Mesenchymal stem cell (in vitro differentiated cells and primary cell): Measurements from ENCODE around the gene ZNF107.

ENCODE experiments used
- DNase-seq: peaks from one replicate; pipeline ENCODE4 v3.0.0-alpha.2; 2013
- H2AFZ ChIP-seq: one replicate; pipeline ENCODE4 v1.6.1; 2013; ENCODE audit warnings: low read depth, mild to moderate bottlenecking, control low read depth, inconsistent platforms, low read length, moderate library complexity
- H2AK5ac ChIP-seq: 2 replicates; pipeline ENCODE4 v1.6.1; 2013; ENCODE audit warnings: low read length, moderate library complexity, mild to moderate bottlenecking, inconsistent platforms; ENCODE audit not compliant: severe bottlenecking
- H2BK120ac ChIP-seq: one replicate; pipeline ENCODE4 v1.6.1; 2013; ENCODE audit warnings: low read depth, mild to moderate bottlenecking, inconsistent platforms, low read length, moderate library complexity
- H2BK12ac ChIP-seq, 2 experiments: one replicate each; pipeline ENCODE4 v1.6.1; 2013; ENCODE audit warnings: inconsistent platforms in 2 of 2, low read length in 2 of 2, mild to moderate bottlenecking in 2 of 2, moderate library complexity in 2 of 2, control low read depth in 1 of 2
- H2BK15ac ChIP-seq: one replicate; pipeline ENCODE4 v1.6.1; 2013; ENCODE audit warnings: mild to moderate bottlenecking, low read depth, inconsistent platforms; ENCODE audit not compliant: poor library complexity, severe bottlenecking
- H2BK5ac ChIP-seq: 2 replicates; pipeline ENCODE4 v1.6.1; 2013; ENCODE audit warnings: low read depth, mild to moderate bottlenecking, low read length, control low read depth, inconsistent platforms; ENCODE audit not compliant: poor library complexity, severe bottlenecking
- H3K14ac ChIP-seq, 2 experiments: one replicate each; pipeline ENCODE4 v1.6.1; 2013; ENCODE audit warnings: inconsistent platforms in 2 of 2, low read length in 2 of 2, control low read depth in 1 of 2, mild to moderate bottlenecking in 1 of 2, moderate library complexity in 1 of 2
- H3K18ac ChIP-seq, 2 experiments: one replicate each; pipeline ENCODE4 v1.6.1; 2013; ENCODE audit warnings: inconsistent platforms in 2 of 2, low read length in 2 of 2, control low read depth in 1 of 2, low read depth in 1 of 2, mild to moderate bottlenecking in 1 of 2
- H3K23ac ChIP-seq, 2 experiments: one replicate each; pipeline ENCODE4 v1.6.1; 2013; ENCODE audit warnings: inconsistent platforms in 2 of 2, low read length in 2 of 2, mild to moderate bottlenecking in 2 of 2, moderate library complexity in 2 of 2, control low read depth in 1 of 2
- H3K27ac ChIP-seq: 2 replicates; pipeline ENCODE4 v1.5.1; 2013; ENCODE audit warnings: mild to moderate bottlenecking, moderate library complexity, low read length, control low read depth, inconsistent platforms; ENCODE audit not compliant: poor library complexity, severe bottlenecking
- H3K27me3 ChIP-seq, 2 experiments: 2 replicates each; pipeline versions ENCODE4 v1.6.1 to v1.7.0; 2013; ENCODE audit warnings: low read length in 2 of 2, mild to moderate bottlenecking in 2 of 2, moderate library complexity in 2 of 2, control low read depth in 1 of 2, inconsistent platforms in 1 of 2; ENCODE audit not compliant: control insufficient read depth in 1 of 2, insufficient read depth in 1 of 2
- H3K36me3 ChIP-seq, 2 experiments: 2 replicates each; pipeline versions ENCODE4 v1.6.1 to v1.7.0; 2013; ENCODE audit warnings: low read length in 2 of 2, control low read depth in 1 of 2, inconsistent platforms in 1 of 2, low read depth in 1 of 2, mild to moderate bottlenecking in 1 of 2; ENCODE audit not compliant: insufficient read depth in 2 of 2, control insufficient read depth in 1 of 2
- H3K4ac ChIP-seq, 2 experiments: one replicate each; pipeline ENCODE4 v1.6.1; 2013; ENCODE audit warnings: inconsistent platforms in 2 of 2, low read length in 2 of 2, mild to moderate bottlenecking in 2 of 2, moderate library complexity in 2 of 2, control low read depth in 1 of 2, low read depth in 1 of 2
- H3K4me1 ChIP-seq: 2 replicates; pipeline ENCODE4 v1.6.1; 2013; ENCODE audit warnings: low read depth, low read length, control low read depth; ENCODE audit not compliant: control insufficient read depth, insufficient read depth
- H3K4me2 ChIP-seq: 2 replicates; pipeline ENCODE4 v1.6.1; 2013; ENCODE audit warnings: low read length, mild to moderate bottlenecking, inconsistent platforms; ENCODE audit not compliant: poor library complexity, severe bottlenecking
- H3K4me3 ChIP-seq, 2 experiments: 2 replicates each; pipeline versions ENCODE4 v1.5.1 to v1.7.0; 2013; ENCODE audit warnings: low read length in 2 of 2, mild to moderate bottlenecking in 2 of 2, control low read depth in 1 of 2, low read depth in 1 of 2; ENCODE audit not compliant: insufficient read depth in 1 of 2
- H3K79me1 ChIP-seq: replicated peaks from 2 replicates; pipeline ENCODE4 v1.6.1; 2013; ENCODE audit warnings: mild to moderate bottlenecking, control low read depth, low read length, inconsistent platforms; ENCODE audit not compliant: poor library complexity, severe bottlenecking
- H3K9ac ChIP-seq: 2 replicates; pipeline ENCODE4 v1.7.0; 2013; ENCODE audit warnings: mild to moderate bottlenecking, low read length, moderate library complexity
- H3K9me3 ChIP-seq: 2 replicates; pipeline ENCODE4 v1.7.0; 2013; ENCODE audit warnings: mild to moderate bottlenecking, low read length; ENCODE audit not compliant: control insufficient read depth
- H4K8ac ChIP-seq: one replicate; pipeline ENCODE4 v1.6.1; 2013; ENCODE audit warnings: inconsistent platforms, mild to moderate bottlenecking, low read length, moderate library complexity
- H4K91ac ChIP-seq: one replicate; pipeline ENCODE4 v1.6.1; 2013; ENCODE audit warnings: mild to moderate bottlenecking, low read length, inconsistent platforms
- WGBS: methylation state at CpG from one replicate; pipeline ENCODE4 v1.1.7; 2013; ENCODE audit warnings: mixed read lengths; 5-methylcytosine and 5-hydroxymethylcytosine counted together

Gene ZNF107

GRCh38 chr7:64666663-64667050 lies 724 bp downstream of the ZNF107 start:
- WGBS = 28% methylated on average over 2 of the region's 2 CpGs
- Histone ChIP-seq H3K4me3 (peak overlapping the region; percentile 88 to 97), H3K9ac (peak overlapping the region; percentile 93), H3K4ac (no peak overlapping the region), H2BK120ac (no peak overlapping the region), H3K4me1 (no peaks in the 10 kb centered on the region), H3K14ac (no peak overlapping the region), H2BK5ac (no peak overlapping the region), H4K91ac (no peak overlapping the region), H3K23ac (no peak overlapping the region), H4K8ac (no peak overlapping the region), H3K27me3 (no peaks in the 10 kb centered on the region), H2AK5ac (no peak overlapping the region), H3K79me1 (peaks cover 15% of the 10 kb centered on the region), H3K18ac (peak overlapping the region; percentile 59 to 66), H3K27ac (no peak overlapping the region), H3K36me3 (peaks cover 17 to 26% of the 10 kb centered on the region in 2 experiments), H3K4me2 (peak overlapping the region; percentile 95), H2BK15ac (no peak overlapping the region), H2AFZ (no peak overlapping the region), H3K9me3 (no peaks in the 10 kb centered on the region), H2BK12ac (no peak overlapping the region)
- no peak for DNase-seq

GRCh38 chr7:64667311-64667710 lies 1.4 kb downstream of the ZNF107 start:
- H2BK15ac ChIP-seq = no peak overlapping the region

GRCh38 chr7:64672414-64672813 lies 6.5 kb downstream of the ZNF107 start:
- no peak overlapping the region for H3K4me3 ChIP-seq
- H2AK5ac ChIP-seq = no peak overlapping the region
- no peak overlapping the region for H4K8ac ChIP-seq
- no peak overlapping the region for H3K4ac ChIP-seq
- no peak overlapping the region for H2BK5ac ChIP-seq
- no peak overlapping the region for H3K23ac ChIP-seq
- DNase-seq = no peak
- H2BK12ac ChIP-seq = no peak overlapping the region
- H3K14ac ChIP-seq = no peak overlapping the region
- no peak overlapping the region for H2BK15ac ChIP-seq
- no peak overlapping the region for H2BK120ac ChIP-seq
- no peak overlapping the region for H3K4me2 ChIP-seq
- H3K9me3 ChIP-seq = peaks cover 16% of the 10 kb centered on the region
- no peak overlapping the region for H3K9ac ChIP-seq
- no peak overlapping the region for H3K18ac ChIP-seq
- H3K79me1 ChIP-seq = peaks cover 19% of the 10 kb centered on the region
- no peak overlapping the region for H4K91ac ChIP-seq
- peaks cover 23 to 31% of the 10 kb centered on the region in 2 experiments for H3K36me3 ChIP-seq
- no peaks in the 10 kb centered on the region for H3K27me3 ChIP-seq
- 97% methylated on average over 6 of the region's 8 CpGs for WGBS
- H3K27ac ChIP-seq = no peak overlapping the region
- H3K4me1 ChIP-seq = no peaks in the 10 kb centered on the region
- no peak overlapping the region for H2AFZ ChIP-seq

More at GRCh38 chr7:64667311-64667710, 1.4 kb downstream of the ZNF107 start:
- no peak overlapping the region for H4K91ac ChIP-seq
- H3K27ac ChIP-seq = no peak overlapping the region
- no peak overlapping the region for H2BK5ac ChIP-seq
- H2BK12ac ChIP-seq = no peak overlapping the region
- H3K4me3 ChIP-seq = peak overlapping the region in 1 of 2 experiments; percentile 97
- no peak overlapping the region for H3K4me2 ChIP-seq
- no peak overlapping the region for H3K14ac ChIP-seq
- peaks cover 16% of the 10 kb centered on the region for H3K79me1 ChIP-seq
- no peaks in the 10 kb centered on the region for H3K27me3 ChIP-seq
- no peak overlapping the region for H2AFZ ChIP-seq
- H3K36me3 ChIP-seq = peaks cover 18 to 26% of the 10 kb centered on the region in 2 experiments
- 98% methylated on average over 2 of the region's 2 CpGs for WGBS
- no peak overlapping the region for H3K4ac ChIP-seq
- no peak for DNase-seq
- H3K4me1 ChIP-seq = no peaks in the 10 kb centered on the region
- no peak overlapping the region for H2BK120ac ChIP-seq
- no peak overlapping the region for H2AK5ac ChIP-seq
- peak overlapping the region; percentile 93 for H3K9ac ChIP-seq
- no peaks in the 10 kb centered on the region for H3K9me3 ChIP-seq
- no peak overlapping the region for H4K8ac ChIP-seq
- H3K23ac ChIP-seq = no peak overlapping the region
- no peak overlapping the region for H3K18ac ChIP-seq

DNA sequence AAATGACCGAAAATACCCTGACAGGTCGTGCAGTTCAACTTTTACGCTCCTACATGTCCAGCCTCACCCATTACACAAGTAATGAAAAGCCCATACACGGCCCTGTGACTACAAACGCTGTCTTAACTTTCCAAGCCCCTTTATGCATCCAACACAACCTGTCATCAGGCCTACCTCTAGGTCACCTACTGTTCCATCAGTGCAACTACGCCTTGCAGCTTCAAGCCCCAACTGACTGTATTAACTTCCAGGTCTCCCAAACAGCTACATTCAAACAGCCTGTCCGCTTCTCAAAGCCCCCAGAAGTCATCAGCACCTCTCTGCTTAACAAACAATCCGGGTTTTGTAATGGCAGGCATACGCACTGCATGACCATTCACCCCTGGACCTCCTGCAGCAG lies 19.2 kb downstream of the ZNF107 start:
- H3K18ac ChIP-seq = no peak overlapping the region

More for the DNA sequence above, 19.2 kb downstream of the ZNF107 start:
- no peak for DNase-seq
- Histone ChIP-seq H3K36me3 (peaks cover 63 to 80% of the 10 kb centered on the region in 2 experiments), H3K23ac (no peak overlapping the region), H4K91ac (no peak overlapping the region), H3K4ac (no peak overlapping the region), H2BK120ac (no peak overlapping the region), H3K4me3 (peak overlapping the region in 1 of 2 experiments; percentile 14), H3K9ac (no peak overlapping the region), H3K27me3 (no peaks in the 10 kb centered on the region), H2BK12ac (no peak overlapping the region), H3K27ac (no peak overlapping the region), H3K4me2 (no peak overlapping the region), H3K4me1 (no peaks in the 10 kb centered on the region), H3K9me3 (peaks cover 90% of the 10 kb centered on the region), H3K79me1 (peaks cover 79% of the 10 kb centered on the region), H2BK5ac (no peak overlapping the region), H4K8ac (no peak overlapping the region), H3K14ac (no peak overlapping the region), H2AFZ (no peak overlapping the region), H2AK5ac (no peak overlapping the region), H2BK15ac (no peak overlapping the region)
- 98% methylated on average over 9 of the region's 9 CpGs for WGBS
